ENCODE measurements around the gene TAF1D.

DNA sequence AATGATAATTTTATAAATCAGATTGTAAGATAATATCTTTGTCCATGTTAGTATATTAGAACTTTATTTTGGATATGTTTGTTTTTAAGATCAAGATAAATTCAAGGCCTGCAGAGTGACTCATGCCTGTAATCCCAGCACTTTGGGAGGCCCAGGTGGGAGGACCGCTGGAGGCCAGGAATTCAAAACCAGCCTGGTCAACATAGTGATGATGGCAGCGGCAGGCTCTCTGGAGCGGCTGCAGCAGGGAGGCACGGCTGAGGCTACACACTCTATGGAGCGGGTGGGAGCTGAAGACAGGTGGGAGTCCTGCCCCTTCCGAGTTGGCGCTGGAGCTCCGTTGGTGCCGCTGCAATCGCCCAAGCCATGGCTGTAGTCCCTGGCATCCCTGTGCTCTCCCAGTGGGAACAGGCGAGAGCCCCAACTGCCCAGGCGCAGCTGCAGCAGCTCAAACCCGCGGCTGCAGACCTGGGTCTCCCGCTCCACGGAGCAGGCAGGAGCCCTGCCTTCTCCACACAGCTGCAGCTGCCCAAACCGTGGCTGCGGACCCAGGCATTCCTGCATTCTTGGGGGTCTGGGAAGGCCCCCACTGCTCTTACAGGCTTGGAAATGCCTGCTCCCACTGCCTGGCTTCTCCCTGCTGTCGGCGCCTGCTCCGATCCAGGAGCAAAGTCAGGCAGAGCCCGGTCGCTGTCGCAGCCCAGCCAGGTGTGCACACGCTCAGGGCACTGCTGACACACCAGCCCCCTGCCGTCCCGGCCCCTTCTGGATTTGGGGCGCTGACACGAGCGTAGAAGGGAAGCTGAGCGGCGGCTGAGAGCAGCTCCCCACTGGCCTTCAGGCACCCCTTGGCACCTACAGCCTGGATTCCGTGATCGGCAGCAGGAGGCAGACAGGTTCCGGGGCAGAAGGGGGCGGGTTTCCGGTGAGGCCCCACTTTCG is 16.9 kb upstream of the TAF1D start:
- TF ChIP-seq, protein P1, sequence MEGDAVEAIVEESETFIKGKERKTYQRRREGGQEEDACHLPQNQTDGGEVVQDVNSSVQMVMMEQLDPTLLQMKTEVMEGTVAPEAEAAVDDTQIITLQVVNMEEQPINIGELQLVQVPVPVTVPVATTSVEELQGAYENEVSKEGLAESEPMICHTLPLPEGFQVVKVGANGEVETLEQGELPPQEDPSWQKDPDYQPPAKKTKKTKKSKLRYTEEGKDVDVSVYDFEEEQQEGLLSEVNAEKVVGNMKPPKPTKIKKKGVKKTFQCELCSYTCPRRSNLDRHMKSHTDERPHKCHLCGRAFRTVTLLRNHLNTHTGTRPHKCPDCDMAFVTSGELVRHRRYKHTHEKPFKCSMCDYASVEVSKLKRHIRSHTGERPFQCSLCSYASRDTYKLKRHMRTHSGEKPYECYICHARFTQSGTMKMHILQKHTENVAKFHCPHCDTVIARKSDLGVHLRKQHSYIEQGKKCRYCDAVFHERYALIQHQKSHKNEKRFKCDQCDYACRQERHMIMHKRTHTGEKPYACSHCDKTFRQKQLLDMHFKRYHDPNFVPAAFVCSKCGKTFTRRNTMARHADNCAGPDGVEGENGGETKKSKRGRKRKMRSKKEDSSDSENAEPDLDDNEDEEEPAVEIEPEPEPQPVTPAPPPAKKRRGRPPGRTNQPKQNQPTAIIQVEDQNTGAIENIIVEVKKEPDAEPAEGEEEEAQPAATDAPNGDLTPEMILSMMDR (IDR thresholded peaks at IDR 0.05): no peak
- no peak for TF ChIP-seq POLR2A (IDR thresholded peaks at IDR 0.05)

Measured in adrenal gland (tissue), 5 donors.